Parathyroid adenoma (tissue), 2 donors: ENCODE data around the gene PDE8B.

ENCODE experiments used
- H2AFZ ChIP-seq: fragments of 300-600 bp; sonication (generic); one replicate; pipeline ENCODE4 v1.7.0; 2017; ENCODE audit warnings: antibody characterized with exemption, mild to moderate bottlenecking
- H3K27ac ChIP-seq: fragments of 300-600 bp; sonication (generic); one replicate; pipeline ENCODE4 v1.7.0; 2017
- H3K27me3 ChIP-seq: fragments of 300-600 bp; sonication (generic); one replicate; pipeline ENCODE4 v1.7.0; 2017; ENCODE audit warnings: low read length; ENCODE audit not compliant: control insufficient read depth, insufficient read depth
- H3K36me3 ChIP-seq: fragments of 300-600 bp; sonication (generic); one replicate; pipeline ENCODE4 v1.7.0; 2017; ENCODE audit warnings: low read length; ENCODE audit not compliant: control insufficient read depth, insufficient read depth
- H3K4me1 ChIP-seq: fragments of 300-600 bp; sonication (generic); one replicate; pipeline ENCODE4 v1.7.0; 2017; ENCODE audit warnings: control low read depth
- H3K4me2 ChIP-seq: fragments of 300-600 bp; sonication (generic); one replicate; pipeline ENCODE4 v1.7.0; 2017; ENCODE audit warnings: low read length
- H3K4me3 ChIP-seq: fragments of 300-600 bp; sonication (generic); one replicate; pipeline ENCODE4 v1.7.0; 2017; ENCODE audit warnings: low read depth, low read length
- H3K79me2 ChIP-seq: fragments of 300-600 bp; sonication (generic); one replicate; pipeline ENCODE4 v1.7.0; 2017; ENCODE audit warnings: control low read depth
- H3K9ac ChIP-seq: fragments of 300-600 bp; sonication (generic); one replicate; pipeline ENCODE4 v1.7.0; 2017; ENCODE audit warnings: mild to moderate bottlenecking
- H3K9me3 ChIP-seq: fragments of 300-600 bp; sonication (generic); one replicate; pipeline ENCODE4 v1.7.0; 2017; ENCODE audit warnings: low read length; ENCODE audit not compliant: control insufficient read depth
- CTCF ChIP-seq: fragments of 300-600 bp; sonication (generic); IDR thresholded peaks from one replicate; pipeline ENCODE4 v1.7.0; 2017; ENCODE audit warnings: antibody characterized with exemption, mild to moderate bottlenecking
- donor health status: primary hyperparathyroidism.

Gene PDE8B

DNA sequence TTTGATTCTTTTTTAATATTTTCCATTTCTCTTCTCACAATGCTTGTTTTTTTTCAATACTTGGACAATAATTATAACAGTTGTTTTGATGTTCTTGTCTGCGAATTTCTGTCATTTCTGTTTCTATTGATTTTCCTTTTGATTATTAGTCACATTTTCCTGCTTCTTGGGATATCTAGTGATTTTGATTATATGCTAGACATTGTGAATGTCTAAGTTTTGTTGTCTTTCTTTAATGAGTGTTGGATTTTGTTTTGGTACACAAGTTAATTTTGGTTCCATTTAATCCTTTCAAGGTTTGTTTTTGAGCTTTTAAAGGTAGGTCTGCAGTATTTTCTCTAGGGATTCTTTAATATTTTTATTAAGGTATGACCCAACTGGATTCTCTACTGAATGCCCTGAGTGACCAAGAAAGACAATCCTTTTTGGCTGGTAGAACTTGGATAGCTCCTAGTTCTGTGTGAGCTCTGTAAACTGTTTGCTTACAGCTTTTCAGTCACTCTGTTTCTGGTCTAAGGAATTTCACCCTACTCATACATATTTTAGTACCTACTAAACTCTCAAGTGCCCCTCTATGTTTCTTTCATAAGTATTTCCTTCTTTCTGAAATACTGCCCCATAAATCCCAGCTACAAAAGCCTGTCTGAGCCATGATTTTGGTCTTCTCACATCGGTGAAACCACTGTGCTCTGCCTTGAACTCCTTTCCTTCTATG, 12.5 kb upstream of the PDE8B start:
- no peak overlapping the region for H2AFZ ChIP-seq
- no peak overlapping the region for H3K9ac ChIP-seq
- no peaks in the 10 kb centered on the region for H3K79me2 ChIP-seq
- H3K4me2 ChIP-seq: no peak overlapping the region
- H3K36me3 ChIP-seq: no peaks in the 10 kb centered on the region
- H3K27ac ChIP-seq: no peak overlapping the region
- H3K9me3 ChIP-seq: no peaks in the 10 kb centered on the region
- H3K27me3 ChIP-seq: no peaks in the 10 kb centered on the region
- no peaks in the 10 kb centered on the region for H3K4me1 ChIP-seq
- no peak for TF ChIP-seq CTCF
- no peak overlapping the region for H3K4me3 ChIP-seq

GRCh38 chr5:77200663-77201062, 9.8 kb upstream of the PDE8B start:
- Histone ChIP-seq H3K9ac (no peak overlapping the region), H3K79me2 (no peaks in the 10 kb centered on the region), H3K36me3 (no peaks in the 10 kb centered on the region), H3K4me3 (no peak overlapping the region), H3K4me2 (no peak overlapping the region), H3K27ac (no peak overlapping the region), H3K27me3 (no peaks in the 10 kb centered on the region), H3K9me3 (no peaks in the 10 kb centered on the region), H3K4me1 (no peaks in the 10 kb centered on the region), H2AFZ (no peak overlapping the region)
- TF ChIP-seq CTCF: no peak

DNA sequence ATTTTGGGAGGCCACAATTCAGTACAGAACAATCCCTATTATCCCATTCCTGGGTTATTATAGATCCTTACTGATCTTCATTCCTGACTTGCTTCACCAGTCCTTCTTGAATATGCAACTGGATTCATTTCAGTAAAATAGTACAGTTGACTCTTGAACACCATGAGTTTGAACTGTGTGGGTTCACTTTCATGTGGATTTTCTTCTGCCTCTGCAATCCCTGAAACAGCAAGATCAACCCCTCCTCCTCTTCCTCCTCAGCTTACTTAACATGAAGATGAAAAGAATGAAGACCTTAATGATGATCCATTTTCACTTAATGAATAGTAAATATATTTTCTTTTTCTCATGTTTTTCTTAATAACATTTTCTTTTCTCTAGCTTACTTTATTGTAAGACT, 8.3 kb upstream of the PDE8B start:
- Histone ChIP-seq H2AFZ (no peak overlapping the region), H3K9ac (no peak overlapping the region), H3K4me3 (no peak overlapping the region), H3K9me3 (no peaks in the 10 kb centered on the region), H3K27ac (no peak overlapping the region), H3K4me2 (no peak overlapping the region), H3K36me3 (no peaks in the 10 kb centered on the region), H3K4me1 (no peaks in the 10 kb centered on the region), H3K79me2 (no peaks in the 10 kb centered on the region), H3K27me3 (no peaks in the 10 kb centered on the region)
- TF ChIP-seq CTCF: no peak

DNA sequence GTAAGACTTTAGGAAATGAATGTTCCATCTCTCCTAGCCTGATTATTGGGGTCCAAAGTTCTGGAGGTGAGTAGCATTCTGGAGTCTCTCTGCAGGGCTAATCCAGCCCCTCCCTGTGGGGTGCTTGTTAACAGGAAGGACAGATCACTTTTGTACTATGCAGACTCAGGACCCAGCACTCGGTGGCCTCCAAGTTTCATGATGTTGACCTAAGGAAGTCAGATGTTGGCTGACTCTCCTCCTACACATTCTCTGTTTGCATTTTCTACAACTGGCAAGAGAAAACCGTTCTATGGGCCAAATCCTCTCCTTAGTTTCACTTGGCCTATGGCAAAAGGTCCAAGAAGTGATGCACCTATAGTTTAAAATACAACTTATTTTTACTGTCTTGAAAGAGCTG, 5.5 kb upstream of the PDE8B start:
- Histone ChIP-seq H3K9me3 (no peaks in the 10 kb centered on the region), H2AFZ (no peak overlapping the region), H3K4me3 (no peak overlapping the region), H3K27me3 (no peaks in the 10 kb centered on the region), H3K27ac (no peak overlapping the region), H3K36me3 (no peaks in the 10 kb centered on the region), H3K9ac (no peak overlapping the region), H3K4me2 (no peak overlapping the region), H3K4me1 (no peaks in the 10 kb centered on the region), H3K79me2 (no peaks in the 10 kb centered on the region)
- no peak for TF ChIP-seq CTCF

- Histone ChIP-seq H3K9ac (no peak overlapping the region), H3K4me1 (no peaks in the 10 kb centered on the region), H3K27me3 (no peaks in the 10 kb centered on the region), H3K27ac (no peak overlapping the region), H3K4me3 (no peak overlapping the region), H2AFZ (peak overlapping the region; percentile 0), H3K79me2 (no peaks in the 10 kb centered on the region), H3K4me2 (no peak overlapping the region), H3K36me3 (no peaks in the 10 kb centered on the region), H3K9me3 (no peaks in the 10 kb centered on the region)
- no peak for TF ChIP-seq CTCF
These were observed 1.8 kb upstream of the PDE8B start for GRCh38 chr5:77208507-77209163.
